Measurements from ENCODE around the gene THEMIS2.
A peak's percentile ranks its signal among the peaks of the same experiment; 100 is the strongest.
"Not testable (repeated sequence)": the region's sequence is repeated elsewhere in the genome, so short reads cannot be mapped to it uniquely, and the experiment has no call there.

The THEMIS2 gene

DNA sequence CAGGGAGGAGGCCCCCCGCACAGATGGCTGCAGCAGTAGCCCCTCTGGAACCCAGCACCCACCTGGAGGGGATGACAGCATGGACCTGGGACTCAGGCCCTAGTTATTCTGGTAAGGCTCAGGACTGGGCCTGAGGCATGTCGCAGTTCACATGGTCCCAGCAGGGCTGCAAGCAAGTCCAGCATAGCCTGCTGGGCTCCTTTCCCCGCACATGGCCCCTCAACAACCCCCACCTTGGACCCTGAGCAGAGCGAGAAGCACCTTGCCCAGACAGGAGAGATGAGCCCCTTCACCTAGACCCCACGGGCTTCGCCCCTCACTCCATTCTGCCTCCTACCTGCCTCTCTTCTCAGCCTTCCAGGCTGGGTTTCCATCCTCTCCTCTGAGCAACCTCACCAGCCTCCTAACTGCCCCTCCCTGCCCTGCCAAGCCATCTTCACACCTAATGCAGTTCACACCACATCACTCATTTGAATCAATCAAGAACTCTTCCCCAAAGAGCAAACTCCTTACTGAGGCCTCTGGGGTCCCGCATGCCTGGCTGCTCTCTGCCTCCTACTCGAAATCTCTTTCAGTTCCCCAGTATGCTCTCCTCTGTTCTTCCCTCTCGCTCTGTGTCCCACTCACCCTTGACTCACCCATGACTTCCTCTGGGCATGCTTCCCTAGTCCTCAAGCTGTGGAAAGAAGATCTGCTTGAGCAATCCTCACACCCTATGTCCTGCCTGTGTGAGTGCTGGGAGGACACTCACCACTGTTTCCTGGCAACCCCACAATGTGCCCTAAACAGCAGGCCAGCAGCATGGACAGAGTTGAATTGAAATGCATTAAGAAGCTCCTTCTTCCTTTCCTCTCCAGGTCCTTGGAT, 9.4 kb upstream of the THEMIS2 start:
- DNase-seq (ENCODE audit: extremely low spot score, insufficient read length, low read depth) (no peak), FAIRE-seq (peak; percentile 75)

DNA sequence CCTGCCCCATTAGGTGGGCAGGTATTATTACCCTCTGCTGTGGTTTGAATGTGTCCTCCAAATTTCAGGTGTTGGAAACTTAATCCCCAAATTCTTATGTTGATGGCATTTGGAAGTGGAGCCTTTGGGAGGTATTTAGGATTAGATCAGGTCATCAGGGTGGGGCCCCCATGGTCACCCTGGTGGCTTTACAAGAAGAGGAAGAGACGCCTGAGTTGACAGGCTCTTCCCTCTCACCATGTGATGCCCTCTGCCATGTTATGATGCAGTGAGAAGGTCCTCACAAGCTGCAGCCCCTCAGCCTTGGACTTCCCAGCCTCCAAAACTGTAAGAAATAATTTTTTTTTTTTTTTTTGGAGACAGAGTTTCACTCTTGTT, 8.8 kb upstream of the THEMIS2 start:
- no peak for FAIRE-seq
- no peak for DNase-seq (ENCODE audit: extremely low spot score, insufficient read length, low read depth)

DNA sequence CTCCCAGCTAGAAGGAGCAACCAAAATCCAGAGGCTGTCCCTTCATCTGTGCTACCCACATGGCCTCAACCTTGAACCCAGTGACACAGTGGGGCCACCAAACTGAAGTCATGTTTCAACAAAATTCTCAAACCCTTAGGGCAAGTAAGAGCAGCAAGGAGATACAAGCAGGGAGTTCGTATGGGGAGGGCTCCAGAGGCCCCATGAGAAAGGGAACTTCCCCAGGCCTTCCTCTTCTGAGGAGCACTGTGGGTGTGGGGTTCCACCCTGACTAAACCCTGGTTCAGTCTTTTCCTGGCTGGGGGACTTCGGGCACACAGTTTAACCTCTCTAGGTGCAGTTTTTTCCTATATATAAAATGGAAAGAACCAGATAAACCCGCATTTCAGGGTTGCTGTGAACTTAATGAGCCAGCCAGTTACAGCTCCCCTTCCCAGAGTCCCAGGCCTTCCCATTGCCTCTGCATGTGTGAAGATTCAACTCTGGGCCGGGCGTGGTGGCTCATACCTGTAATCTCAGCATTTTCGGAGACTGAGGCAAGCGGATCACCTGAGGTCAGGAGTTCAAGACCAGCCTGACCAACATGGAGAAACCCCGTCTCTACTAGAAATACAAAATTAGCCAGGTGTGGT, 8.0 kb upstream of the THEMIS2 start:
- FAIRE-seq: peak; percentile 76
- DNase-seq (ENCODE audit: extremely low spot score, insufficient read length, low read depth): no peak

GRCh38 chr1:27865821-27866220, 6.5 kb upstream of the THEMIS2 start:
- FAIRE-seq: peak; percentile 52
- DNase-seq (ENCODE audit: extremely low spot score, insufficient read length, low read depth): no peak

DNA sequence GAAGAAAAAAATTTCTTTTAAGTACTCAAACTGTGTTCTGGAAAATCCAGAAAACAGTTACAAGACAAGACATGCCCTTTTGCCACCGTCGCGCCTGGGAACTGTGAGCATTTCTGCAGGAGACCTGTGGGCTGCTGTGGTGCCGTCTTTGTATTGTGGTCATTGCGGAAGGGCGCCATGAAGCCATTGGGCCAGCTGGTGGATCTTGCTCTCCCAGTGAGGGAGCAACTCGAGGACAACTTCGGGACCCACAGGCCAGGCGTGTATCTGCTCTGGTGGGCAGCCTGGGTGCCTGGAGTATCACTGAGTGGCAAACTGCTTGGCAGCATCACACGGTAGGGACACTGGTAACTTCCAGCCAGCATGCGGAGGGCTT, 3.8 kb upstream of the THEMIS2 start:
- FAIRE-seq: no peak
- no peak for DNase-seq (ENCODE audit: extremely low spot score, insufficient read length, low read depth)

DNA sequence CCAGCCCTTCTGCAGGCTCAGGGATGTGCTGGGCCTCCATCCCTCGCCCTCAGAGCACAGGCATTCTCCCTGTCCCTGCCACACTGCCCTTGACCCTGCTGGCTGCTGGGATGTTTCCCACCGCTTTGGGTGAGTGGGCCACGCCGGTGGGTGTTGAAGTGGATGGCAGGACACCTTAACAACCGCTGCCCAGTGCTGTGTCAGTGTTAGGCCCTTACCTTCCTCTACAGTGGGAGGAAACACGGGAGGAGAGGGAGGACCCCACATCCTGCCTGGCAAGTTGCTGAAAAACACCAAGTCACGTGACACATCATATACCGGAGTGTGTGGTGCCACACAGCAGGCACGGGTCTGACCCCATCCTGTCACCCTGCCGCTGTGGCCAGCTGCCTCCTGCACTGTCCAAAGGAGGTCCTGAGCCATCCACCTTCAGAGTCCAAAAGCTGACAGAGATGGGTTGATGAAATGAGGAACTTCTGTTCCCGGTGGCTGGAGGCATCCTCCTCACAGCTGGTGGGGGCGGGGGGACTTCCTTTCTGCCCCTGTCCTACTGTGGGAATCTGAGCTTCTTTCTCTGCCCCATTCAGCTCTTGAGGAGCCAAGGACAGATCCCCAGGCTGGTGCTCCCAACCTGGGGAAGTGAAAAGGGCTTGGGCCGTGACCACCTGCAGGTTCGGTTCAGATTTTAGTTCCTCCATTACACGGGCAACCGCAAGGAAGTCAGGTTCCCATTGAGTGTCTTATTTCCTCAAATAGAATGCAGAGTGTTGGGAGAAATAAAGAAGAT, 3.2 kb upstream of the THEMIS2 start:
- FAIRE-seq: peak; percentile 85

DNA sequence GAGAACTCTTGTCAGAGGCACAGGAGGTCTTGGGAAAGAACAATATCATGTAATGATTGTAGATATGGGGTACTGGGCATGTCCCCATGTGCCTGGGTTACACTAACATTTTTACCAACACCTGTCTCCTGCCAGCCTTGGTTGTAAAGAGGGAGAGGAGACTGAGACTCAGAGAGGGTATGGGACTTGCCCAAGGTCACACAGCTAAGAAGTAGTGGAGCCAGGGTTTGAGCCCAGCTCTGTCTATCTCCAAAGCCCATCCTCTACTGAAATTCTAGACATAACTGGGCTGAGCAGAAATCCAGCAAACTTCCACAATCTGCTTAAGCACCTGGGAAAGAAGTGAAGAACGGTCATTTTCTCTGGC, 2.6 kb upstream of the THEMIS2 start:
- FAIRE-seq (no peak), DNase-seq (ENCODE audit: extremely low spot score, insufficient read length, low read depth) (no peak)

More for the DNA sequence above, 3.2 kb upstream of the THEMIS2 start:
- DNase-seq (ENCODE audit: extremely low spot score, insufficient read length, low read depth): no peak

DNA sequence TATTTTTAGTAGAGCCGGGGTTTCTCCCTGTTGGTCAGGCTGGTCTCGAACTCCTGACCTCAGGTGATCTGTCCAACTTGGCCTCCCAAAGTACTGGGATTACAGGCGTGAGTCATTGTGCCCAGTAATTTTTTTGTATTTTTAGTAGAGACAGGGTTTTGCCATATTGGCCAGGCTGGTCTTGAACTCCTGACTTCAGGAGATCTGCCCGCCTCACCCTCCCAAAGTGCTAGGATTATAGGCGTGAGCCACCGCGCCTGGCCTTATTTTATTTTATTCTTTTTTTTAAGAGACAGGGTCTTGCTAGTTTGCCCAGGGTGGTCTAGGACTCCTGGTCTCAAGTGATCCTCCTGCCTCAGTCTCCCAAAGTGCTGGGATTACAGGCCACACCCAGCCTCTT, 1.3 kb upstream of the THEMIS2 start:
- not testable (repeated sequence) for FAIRE-seq

GRCh38 chr1:27872802-27873551, 633 bp downstream of the THEMIS2 start:
- DNase-seq (ENCODE audit: extremely low spot score, insufficient read length, low read depth) (no peak), FAIRE-seq (peak; percentile 87)

More for the DNA sequence above, 1.3 kb upstream of the THEMIS2 start:
- DNase-seq (ENCODE audit: extremely low spot score, insufficient read length, low read depth): not testable (repeated sequence)

GRCh38 chr1:27873671-27874384, 1.5 kb downstream of the THEMIS2 start:
- no peak for DNase-seq (ENCODE audit: extremely low spot score, insufficient read length, low read depth)
- FAIRE-seq: peak; percentile 70

DNA sequence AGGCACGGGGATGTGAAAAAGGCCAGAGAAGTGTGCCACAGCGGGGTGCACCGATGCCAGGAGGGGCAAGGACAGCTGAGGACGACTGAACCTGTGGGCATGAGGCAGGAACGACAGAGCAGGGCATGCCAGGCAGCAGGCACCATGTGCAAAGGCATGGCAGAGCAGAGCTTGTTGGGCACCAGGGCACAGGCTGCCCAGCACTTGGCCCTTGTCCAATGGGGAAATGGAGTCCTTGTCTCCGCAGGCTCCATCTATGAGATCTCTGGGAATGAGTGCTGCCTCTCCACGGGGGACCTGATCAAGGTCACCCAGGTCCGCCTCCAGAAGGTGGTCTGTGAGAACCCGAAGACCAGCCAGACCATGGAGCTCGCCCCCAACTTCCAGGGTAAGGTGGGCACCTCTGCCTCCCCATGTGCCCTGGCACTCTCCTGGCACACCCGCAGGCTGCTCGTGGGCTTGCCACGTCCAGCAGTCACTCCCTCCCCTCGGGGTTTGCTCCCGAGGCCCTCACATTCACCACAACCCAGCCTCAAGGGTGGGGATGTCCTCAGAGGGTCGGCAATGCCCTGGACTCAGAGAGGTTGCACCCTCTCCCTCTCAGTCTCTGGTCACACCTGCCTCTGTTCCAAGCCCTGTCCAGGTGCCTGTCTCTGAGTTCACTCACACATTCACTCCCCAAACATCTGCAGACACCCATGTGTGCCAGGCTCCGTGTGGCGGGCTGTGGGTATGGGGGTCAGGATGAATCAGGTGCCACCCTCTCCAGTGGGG, 4.2 kb downstream of the THEMIS2 start:
- FAIRE-seq: no peak
- DNase-seq (ENCODE audit: extremely low spot score, insufficient read length, low read depth): no peak

GRCh38 chr1:27877115-27877416, 4.7 kb downstream of the THEMIS2 start:
- no peak for DNase-seq (ENCODE audit: extremely low spot score, insufficient read length, low read depth)
- no peak for FAIRE-seq

GRCh38 chr1:27878039-27878438, 5.7 kb downstream of the THEMIS2 start:
- FAIRE-seq: no peak
- DNase-seq (ENCODE audit: extremely low spot score, insufficient read length, low read depth): no peak

- FAIRE-seq: no peak
- DNase-seq (ENCODE audit: extremely low spot score, insufficient read length, low read depth): no peak
Observed at GRCh38 chr1:27878787-27879335, 6.5 kb downstream of the THEMIS2 start.

DNA sequence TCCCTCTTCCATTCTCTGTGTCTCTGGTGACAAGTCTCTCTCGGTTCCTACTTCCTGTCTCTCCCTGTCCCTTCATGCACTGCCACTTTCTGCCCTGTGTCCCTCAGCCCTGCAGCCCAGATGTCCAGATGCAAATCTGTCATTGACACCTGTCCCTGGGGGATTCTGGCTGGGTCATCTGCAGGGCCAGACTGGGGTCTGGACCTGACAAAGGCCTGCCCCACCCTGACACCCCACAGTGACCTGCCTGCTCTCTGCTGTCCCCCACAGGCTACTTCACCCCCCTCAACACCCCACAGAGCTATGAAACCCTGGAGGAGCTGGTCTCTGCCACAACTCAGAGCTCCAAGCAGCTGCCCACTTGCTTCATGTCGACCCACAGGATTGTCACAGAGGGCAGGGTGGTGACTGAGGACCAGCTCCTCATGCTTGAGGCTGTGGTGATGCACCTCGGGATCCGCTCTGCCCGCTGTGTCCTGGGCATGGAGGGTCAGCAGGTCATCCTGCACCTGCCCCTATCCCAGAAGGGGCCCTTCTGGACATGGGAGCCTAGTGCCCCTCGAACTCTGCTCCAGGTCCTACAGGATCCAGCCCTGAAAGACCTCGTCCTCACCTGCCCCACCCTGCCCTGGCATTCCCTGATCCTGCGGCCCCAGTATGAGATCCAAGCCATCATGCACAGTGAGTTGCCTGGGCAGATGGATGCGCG, 7.2 kb downstream of the THEMIS2 start:
- FAIRE-seq (no peak), DNase-seq (ENCODE audit: extremely low spot score, insufficient read length, low read depth) (no peak)

- FAIRE-seq (no peak), DNase-seq (ENCODE audit: extremely low spot score, insufficient read length, low read depth) (no peak)
Observed at GRCh38 chr1:27882543-27882903, 10.2 kb downstream of the THEMIS2 start.

DNA sequence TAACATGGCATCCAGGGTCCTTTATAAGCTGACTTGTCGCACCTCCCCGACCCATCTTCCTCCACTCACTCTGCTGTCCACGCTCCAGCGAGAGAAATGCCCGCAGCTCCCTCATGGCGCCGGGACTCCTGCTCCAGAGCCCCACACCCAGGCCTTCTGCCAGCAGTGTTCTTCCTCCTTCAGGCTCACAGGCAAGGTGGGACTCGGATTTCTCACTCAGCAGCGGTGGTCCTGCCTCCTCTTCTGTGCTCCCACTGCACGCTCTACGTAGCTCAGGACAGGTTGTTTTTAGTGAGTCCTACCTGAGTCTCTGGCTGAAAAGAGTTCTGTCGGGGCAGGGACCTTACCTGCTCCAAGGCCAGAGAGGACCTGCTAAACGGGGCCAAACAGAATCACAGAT, 11.2 kb downstream of the THEMIS2 start:
- no peak for DNase-seq (ENCODE audit: extremely low spot score, insufficient read length, low read depth)
- FAIRE-seq: no peak
